Globus pallidus (tissue), 1 donor: ENCODE data around the gene MORN4.
A peak's percentile ranks its signal among the peaks of the same experiment; 100 is the strongest.
"Not testable (repeated sequence)": the region's sequence is repeated elsewhere in the genome, so short reads cannot be mapped to it uniquely, and the experiment has no call there.

Source experiments
- DNase-seq: peaks from one replicate; pipeline ENCODE4 v3.0.0-alpha.2; 2015; ENCODE audit warnings: low spot score

MORN4 gene

DNA sequence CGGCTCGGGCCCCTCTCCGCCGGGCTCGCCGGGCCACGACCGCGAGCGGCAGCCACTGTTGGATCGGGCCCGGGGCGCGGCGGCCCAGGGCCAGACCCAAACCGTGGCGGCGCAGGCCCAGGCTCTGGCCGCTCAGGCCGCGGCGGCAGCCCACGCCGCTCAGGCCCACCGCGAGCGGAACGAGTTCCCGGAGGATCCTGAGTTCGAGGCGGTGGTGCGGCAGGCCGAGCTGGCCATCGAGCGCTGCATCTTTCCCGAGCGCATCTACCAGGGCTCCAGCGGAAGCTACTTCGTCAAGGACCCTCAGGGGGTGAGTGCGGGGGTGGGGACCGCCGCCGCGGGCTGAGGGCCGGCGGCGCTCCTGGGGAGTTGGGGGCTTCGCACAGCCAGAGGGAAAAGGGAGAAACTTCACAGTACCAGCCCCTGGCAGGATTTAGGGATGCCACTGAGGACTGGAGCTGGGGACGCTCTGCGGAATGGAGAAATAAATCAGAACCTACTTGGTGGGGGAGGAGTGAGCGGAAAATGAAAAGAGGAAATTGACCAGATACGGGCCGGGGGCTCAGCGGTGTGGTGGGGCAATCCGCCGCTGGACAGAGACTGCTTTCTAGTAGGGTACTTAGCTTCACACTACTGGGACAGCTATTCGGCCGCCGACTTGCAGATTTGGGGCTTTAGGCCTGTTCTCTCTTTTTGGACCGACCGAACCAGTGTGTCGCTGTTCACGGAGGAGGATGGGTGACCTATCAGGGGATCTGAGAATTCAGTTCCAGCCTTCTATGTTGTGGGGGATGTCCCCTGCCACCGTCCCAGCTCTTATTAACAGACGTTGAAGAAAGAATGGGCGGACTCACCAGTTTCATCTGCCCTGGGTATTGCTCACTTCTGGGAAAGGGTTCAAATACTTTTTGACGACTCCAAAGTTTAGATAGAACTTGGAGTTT lies 7.8 kb upstream of the MORN4 start:
- DNase-seq = peak; percentile 23

DNA sequence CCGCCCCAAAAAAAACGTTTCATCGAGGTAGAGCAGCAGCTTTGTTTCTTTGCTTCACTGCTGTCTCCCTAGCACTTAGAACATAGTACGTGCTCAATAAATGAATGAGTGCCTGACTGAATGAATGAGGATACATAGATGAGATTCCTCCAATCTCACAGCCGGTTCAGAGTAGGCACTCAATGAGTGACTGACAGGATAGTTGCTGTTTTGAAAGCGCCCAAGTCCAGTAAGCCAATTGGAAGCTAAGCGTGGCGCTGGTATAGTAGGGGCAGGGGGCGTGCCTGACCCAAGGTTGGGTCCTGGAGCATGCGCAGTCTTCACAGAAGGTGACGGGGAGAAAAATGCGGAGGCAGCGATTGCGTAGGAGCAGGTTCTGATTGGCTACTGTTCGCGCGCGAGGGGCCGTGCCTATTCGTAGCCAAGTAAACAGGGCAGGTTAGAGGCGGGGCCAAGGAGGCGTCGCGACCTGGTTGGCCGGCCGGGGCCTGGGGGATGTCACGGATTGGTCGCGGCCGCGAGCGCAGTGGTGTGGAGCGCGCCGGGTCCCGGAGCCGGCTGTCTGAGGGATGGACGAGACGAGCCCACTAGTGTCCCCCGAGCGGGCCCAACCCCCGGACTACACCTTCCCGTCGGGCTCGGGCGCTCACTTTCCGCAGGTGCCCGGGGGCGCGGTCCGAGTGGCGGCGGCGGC lies 7.0 kb upstream of the MORN4 start, which contains the start of gene PI4K2A:
Gene PI4K2A (plus strand): TSS at position 498 of the 694 bp plus-strand sequence. CDS start 72 bp downstream, at position 570.
- DNase-seq = peak; percentile 98

DNA sequence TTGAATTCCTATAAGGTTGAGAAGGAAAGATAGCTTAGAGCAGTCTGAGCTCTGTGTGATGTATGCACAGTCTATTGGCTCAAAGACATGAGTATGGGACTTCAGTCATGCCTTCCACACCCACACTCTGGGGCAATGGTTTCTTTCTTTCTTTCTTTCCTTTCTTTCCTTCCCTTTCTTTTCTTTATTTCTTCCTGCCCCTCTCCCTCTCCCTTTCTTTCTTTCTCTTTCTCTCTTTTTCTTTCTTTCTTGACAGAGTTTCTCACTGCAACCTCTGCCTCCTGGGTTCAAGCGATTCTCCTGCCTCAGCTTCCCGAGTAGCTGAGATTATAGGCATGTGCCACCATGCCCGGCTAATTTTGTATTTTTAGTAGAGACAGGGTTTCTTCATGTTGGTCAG lies 5.8 kb upstream of the MORN4 start:
- DNase-seq = not testable (repeated sequence)

DNA sequence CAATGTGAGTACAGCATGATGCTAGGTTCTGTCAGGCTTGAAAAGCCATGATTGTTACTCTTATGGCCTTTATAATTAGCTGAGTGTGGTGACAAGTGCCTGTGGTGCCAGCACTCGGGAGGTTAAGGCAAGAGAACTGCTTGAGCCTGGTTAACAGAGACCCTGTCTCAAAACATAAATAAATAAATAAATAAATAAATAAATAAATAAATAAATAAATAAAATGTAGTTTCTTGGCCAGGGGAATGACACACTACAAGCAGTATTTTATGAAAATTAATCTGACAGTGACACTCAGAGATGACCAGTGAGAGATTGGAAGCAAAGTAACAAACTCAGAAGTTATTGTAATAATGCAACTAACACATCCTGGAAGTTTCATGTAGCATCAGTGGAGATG lies 2.3 kb upstream of the MORN4 start:
- DNase-seq = no peak

DNA sequence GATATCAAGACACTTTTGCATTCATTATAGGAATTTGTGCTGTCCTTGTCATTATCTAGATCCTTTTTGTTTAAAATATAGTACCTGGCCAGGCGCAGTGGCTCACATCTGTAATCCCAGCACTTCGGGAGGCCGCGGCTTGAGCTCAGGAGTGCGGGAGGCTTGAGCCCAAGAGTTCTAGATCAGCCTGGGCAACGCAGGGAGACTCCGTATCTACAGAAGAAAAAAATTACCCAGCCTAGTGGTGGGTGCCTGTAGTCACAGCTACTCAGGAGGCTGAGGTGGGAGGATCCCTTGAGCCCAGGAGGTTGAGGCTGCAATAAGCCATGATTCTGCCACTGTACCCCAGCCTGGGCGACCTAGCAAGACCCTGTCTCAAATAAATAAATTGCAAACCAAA lies 621 bp upstream of the MORN4 start:
- DNase-seq = no peak

- DNase-seq = no peak
Observed at GRCh38 chr10:97631098-97631497, 2.2 kb downstream of the MORN4 start.

- no peak for DNase-seq
Observed at GRCh38 chr10:97629289-97629688, 4.0 kb downstream of the MORN4 start.

DNA sequence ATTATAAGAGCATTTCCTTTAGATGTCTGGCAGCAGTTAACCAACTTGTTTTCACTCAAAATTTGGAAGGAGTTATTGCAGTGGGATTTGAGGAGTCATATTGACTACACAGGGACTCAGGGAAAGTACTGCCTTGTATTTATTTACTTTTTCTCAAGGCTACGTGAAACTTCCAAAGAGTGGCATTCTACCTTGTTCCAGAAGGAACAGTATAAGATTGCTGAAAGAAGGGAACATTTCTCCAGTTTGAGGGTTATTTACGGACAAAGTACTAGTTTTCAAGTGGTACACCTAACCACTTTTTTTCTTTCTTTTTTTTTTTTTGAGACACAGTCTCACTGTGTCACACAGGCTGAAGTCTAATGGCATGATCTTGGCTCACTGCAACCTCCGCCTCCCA lies 5.1 kb downstream of the MORN4 start:
- DNase-seq = no peak

GRCh38 chr10:97627731-97628130 lies 5.6 kb downstream of the MORN4 start:
- no peak for DNase-seq

- DNase-seq = no peak
Observed at GRCh38 chr10:97623277-97623676, 10.0 kb downstream of the MORN4 start.

DNA sequence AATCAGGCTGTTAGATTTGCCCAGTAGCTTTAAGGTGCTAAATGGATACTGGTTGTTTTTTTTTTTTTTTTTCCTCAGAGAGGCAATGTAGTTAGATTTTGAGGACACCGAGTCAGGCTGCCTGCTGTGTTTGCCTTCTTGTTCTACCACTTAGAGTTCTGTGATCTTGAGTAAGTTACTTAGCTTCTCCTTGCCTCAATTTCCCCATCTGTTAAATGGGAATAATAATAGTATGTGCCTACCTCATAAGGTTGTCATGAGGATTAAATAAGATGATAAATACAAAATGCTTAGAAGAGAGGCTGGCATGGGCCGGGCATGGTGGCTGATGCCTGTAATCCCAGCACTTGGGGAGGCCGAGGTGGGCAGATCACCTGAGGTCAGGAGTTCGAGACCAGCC lies 14.6 kb downstream of the MORN4 start:
- no peak for DNase-seq

DNA sequence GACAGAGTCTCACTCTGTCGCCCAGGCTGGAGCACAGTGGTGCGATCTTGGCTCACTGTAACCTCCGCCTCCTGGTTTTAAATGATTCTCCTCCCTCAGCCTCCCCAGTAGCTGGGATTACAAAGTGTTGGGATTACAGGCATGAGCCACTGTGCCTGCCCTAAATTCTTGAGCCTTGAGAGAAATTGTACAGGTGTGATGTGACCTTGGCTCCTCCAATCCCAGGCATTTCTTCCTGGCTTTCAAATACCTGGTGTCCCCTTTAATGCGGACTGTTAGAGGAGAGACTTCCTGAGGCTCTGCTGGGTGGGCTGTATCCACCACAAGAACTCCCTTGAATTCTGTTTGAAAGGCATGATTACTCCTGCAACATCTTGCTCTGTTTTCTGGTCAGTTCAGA lies 15.0 kb downstream of the MORN4 start:
- DNase-seq = no peak

DNA sequence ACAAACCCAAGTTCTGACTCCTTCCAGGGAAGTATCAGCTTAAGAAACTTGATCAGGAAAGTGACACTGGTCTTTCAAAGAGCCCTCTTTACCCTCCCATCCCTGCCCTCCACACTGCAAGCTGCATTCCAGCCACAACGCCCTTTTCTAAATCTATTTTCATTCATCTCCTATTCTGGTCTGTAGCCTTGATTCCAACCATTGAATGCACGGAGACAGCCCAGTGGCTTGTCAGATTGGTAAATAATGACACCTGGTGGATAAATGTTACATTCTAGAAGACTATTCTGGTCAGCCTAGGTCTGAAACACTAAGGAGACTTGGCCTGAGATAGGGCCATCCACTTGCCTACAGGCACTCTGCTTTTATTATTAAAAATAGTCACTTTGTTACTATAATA lies 20.9 kb downstream of the MORN4 start:
- peak; percentile 21 for DNase-seq

GRCh38 chr10:97611473-97611872 lies 21.8 kb downstream of the MORN4 start:
- DNase-seq = no peak

- no peak for DNase-seq
Observed at GRCh38 chr10:97608991-97609561, 24.2 kb downstream of the MORN4 start.

DNA sequence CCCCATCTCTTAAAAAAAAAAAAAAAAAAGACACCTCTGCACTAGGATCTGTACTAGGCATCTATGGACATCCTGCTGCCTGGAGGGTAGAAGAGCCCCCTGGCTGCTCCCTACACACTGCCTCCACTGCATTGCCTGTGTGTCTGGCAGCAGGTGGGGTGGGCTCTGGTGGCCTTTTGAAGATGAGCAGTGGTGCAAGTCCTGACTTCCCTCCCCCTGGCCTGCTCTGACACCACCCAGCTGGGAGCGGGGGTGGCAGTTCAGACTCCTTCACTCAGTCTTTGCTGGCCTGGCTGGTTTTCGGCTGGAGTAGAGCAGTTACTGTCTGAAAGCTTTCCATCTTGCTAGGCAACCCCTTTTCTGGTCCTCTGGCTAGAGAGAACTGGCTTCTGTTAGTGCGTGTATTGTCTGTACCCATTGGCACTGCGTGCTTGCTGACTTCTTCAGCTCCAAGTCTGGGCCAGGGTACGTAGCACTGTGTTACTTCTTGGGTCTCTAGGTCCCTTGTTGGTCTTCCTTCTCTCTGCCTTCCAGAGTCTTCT lies 26.1 kb downstream of the MORN4 start:
- DNase-seq = peak; percentile 55

- DNase-seq = peak; percentile 53
Observed at GRCh38 chr10:97601268-97602215, 31.8 kb downstream of the MORN4 start.

- DNase-seq = no peak
Observed at GRCh38 chr10:97600616-97601015, 32.7 kb downstream of the MORN4 start.

DNA sequence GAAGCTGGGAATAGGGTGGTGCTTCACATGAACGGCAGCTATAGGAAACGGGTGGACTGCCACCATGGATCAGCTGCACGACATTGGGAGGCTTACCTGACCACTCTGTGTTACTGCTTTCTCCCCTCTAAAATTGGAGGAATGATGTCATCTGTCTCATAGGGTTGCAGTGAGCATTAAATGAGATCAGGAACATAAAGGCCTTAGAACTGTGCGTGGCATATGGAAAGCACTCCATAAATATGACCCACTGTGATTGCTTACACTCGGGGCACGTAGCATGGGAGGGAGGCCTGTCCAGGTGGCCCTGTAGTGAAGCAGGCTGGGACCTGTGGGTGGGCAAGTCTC lies 34.1 kb downstream of the MORN4 start:
- no peak for DNase-seq

DNA sequence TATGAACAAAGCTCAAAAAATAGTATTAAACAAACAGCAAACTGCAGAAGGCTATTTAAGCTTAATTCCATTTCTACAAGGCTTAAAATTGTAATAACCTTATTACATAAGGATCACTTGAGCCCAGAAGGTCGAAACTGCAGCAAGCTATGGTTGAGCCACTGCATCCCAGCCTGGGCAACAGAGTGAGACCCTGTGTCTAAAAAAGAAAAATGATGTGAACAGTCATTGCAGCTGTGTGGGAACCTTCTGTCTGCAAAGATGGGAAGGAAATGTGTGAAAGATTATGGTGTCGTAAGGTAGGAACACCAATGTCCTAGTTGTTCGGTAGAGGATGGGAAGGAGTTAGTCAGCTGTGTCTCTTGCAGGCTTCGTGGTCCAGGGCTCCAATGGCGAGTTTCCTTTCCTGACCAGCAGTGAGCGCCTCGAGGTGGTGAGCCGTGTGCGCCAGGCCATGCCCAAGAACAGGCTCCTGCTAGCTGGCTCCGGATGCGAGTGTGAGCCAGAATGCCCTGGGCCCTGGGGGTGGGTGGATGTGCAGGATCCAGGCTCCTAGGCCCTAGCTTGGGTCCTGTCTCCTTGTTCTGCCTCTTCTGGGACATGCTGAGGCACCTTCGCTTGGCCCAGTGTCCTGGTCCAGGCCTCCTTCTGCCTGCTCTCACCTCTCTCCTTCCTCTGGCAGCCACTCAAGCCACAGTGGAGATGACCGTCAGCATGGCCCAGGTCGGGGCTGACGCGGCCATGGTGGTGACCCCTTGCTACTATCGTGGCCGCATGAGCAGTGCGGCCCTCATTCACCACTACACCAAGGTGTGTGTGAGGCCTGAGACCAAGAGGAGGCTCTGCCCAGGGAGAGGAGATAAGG lies 34.7 kb downstream of the MORN4 start:
- DNase-seq = no peak

DNA sequence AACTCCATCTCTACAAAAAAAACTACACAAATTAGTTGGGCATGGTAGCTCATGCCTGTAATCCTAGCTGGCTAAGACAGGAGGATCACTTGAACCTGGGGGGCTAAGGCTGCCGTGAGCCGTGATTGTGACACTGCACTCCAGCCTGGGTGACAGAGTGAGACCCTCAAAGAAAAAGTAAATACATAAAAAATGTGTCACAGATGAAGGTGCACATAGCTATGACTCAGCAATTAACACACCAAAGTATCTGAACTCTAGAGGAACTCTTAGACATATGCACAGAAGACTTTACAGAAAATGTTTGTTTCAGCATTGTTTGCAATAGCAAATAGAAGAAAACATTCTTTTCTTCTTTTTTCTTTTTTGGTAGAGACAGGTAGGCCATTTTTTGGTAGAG lies 35.5 kb downstream of the MORN4 start:
- no peak for DNase-seq
